HCT116 (cell line): ENCODE data around the gene ASB9. TPM values are rescaled to one million over a fixed set of nuclear protein-coding genes. Genes with fewer than 3 reads are reported as not detected.

Experiments
- ATAC-seq: fragments of 200-7000 bp; cut with Tn5 transposase; 2 replicates; pipeline ENCODE4 v1.9.1; 2020; ENCODE audit warnings: mild to moderate bottlenecking, moderate library complexity
- BruUV-seq: library from RNA; stranded (reverse); fragments of 400-500 nt; replicated peaks from 2 replicates; lab custom pipeline; 2021; lab: Mats Ljungman, UMichigan
- CTCF ChIA-PET: fragments of 300-600 bp; sonication (Branson Sonifier 250); formaldehyde crosslinking; loops from one replicate; lab custom pipeline; 2021; ENCODE audit warnings: antibody characterized with exemption; lab: Charles Lee
- POLR2A ChIA-PET: fragments of 300-600, 350-600 bp; sonication (Branson Sonifier 250); formaldehyde crosslinking; loops from one replicate; lab custom pipeline; 2021; ENCODE audit warnings: antibody characterized with exemption; lab: Charles Lee
- RAD21 ChIA-PET, 2 experiments: fragments of 300-600 bp; sonication (Branson Sonifier 250); formaldehyde crosslinking; loops; one replicate each; lab custom pipeline; 2023; ENCODE audit warnings: low total read pairs in 2 of 2; ENCODE audit not compliant: uncharacterized antibody in 2 of 2, unreplicated experiment in 2 of 2, low non-redundant PET in 1 of 2; lab: Charles Lee
- DNase-seq: peaks from one replicate; pipeline ENCODE4 v3.0.0-alpha.2; 2010; ENCODE audit warnings: low read depth, low spot score
- H2AFZ ChIP-seq: fragments of 200-600 bp; shearing (Covaris generic), sonication (generic); 2 replicates; pipeline ENCODE4 v1.6.1; 2017; ENCODE audit warnings: low read depth, mixed run types, mixed read lengths, antibody characterized with exemption, low read length; ENCODE audit not compliant: poor library complexity, severe bottlenecking
- H3K27ac ChIP-seq: 2 replicates; pipeline ENCODE4 v1.5.1; 2012; ENCODE audit warnings: low read depth, low read length
- H3K27me3 ChIP-seq: fragments of 200-600 bp; sonication (generic); 2 replicates; pipeline ENCODE4 v1.6.1; 2016; ENCODE audit warnings: mixed run types, low read length, mixed read lengths; ENCODE audit not compliant: insufficient read depth
- H3K36me3 ChIP-seq, 2 experiments: fragments of 200-500 bp in 1 of 2; fragments of 200-600 bp in 1 of 2; sonication (Bioruptor generic) in 1 of 2; sonication (generic) in 1 of 2; 2 replicates each; pipeline versions ENCODE4 v1.5.1 to v1.6.1; 2014 to 2016; ENCODE audit warnings: low read length in 2 of 2, inconsistent platforms in 1 of 2, mixed read lengths in 1 of 2, mixed run types in 1 of 2; ENCODE audit not compliant: insufficient read depth in 2 of 2, control insufficient read depth in 1 of 2
- H3K4me1 ChIP-seq, 2 experiments: fragments of 200-600 bp in 1 of 2; sonication (generic) in 1 of 2; 2 replicates each; pipeline versions ENCODE4 v1.5.1 to v1.6.1; 2012 to 2017; ENCODE audit warnings: low read length in 2 of 2, inconsistent platforms in 1 of 2, mild to moderate bottlenecking in 1 of 2, mixed read lengths in 1 of 2, mixed run types in 1 of 2, moderate library complexity in 1 of 2; ENCODE audit not compliant: insufficient read depth in 2 of 2, control insufficient read depth in 1 of 2
- H3K4me2 ChIP-seq: fragments of 200-600 bp; sonication (generic); 2 replicates; pipeline ENCODE4 v1.6.1; 2017; ENCODE audit warnings: mixed run types, low read length, mixed read lengths
- H3K4me3 ChIP-seq, 2 experiments: fragments of 200-600 bp in 1 of 2; sonication (generic) in 1 of 2; replicated peaks in 1 of 2; 2 replicates each; pipeline ENCODE4 v1.5.1; 2011 to 2016; ENCODE audit warnings: low read length in 2 of 2, control low read depth in 1 of 2, low read depth in 1 of 2, mild to moderate bottlenecking in 1 of 2, mixed read lengths in 1 of 2, mixed run types in 1 of 2
- H3K79me2 ChIP-seq: fragments of 200-600 bp; sonication (generic); 2 replicates; pipeline ENCODE4 v1.6.1; 2017; ENCODE audit warnings: mild to moderate bottlenecking, mixed run types, low read length, moderate library complexity, mixed read lengths; ENCODE audit not compliant: insufficient read depth
- H3K9ac ChIP-seq: fragments of 200-600 bp; sonication (generic); 2 replicates; pipeline ENCODE4 v1.6.1; 2016; ENCODE audit warnings: low read length, mixed read lengths
- H3K9me2 ChIP-seq: fragments of 200-600 bp; sonication (generic), shearing (Covaris generic); 2 replicates; pipeline ENCODE4 v1.6.1; 2017; ENCODE audit warnings: mixed run types, mild to moderate bottlenecking, moderate library complexity; ENCODE audit not compliant: insufficient read depth
- H3K9me3 ChIP-seq, 2 experiments: fragments of 200-500 bp in 1 of 2; fragments of 200-600 bp in 1 of 2; sonication (Bioruptor generic) in 1 of 2; sonication (generic) in 1 of 2; 2 replicates each; pipeline ENCODE4 v1.6.1; 2014 to 2017; ENCODE audit warnings: low read length in 2 of 2, mixed read lengths in 2 of 2, inconsistent platforms in 1 of 2, low read depth in 1 of 2, mild to moderate bottlenecking in 1 of 2, mixed run types in 1 of 2, moderate library complexity in 1 of 2; ENCODE audit not compliant: control insufficient read depth in 1 of 2, insufficient read depth in 1 of 2
- H4K20me1 ChIP-seq: fragments of 200-600 bp; sonication (generic), shearing (Covaris generic); 2 replicates; pipeline ENCODE4 v1.6.1; 2017; ENCODE audit warnings: mixed run types, mild to moderate bottlenecking, moderate library complexity; ENCODE audit not compliant: insufficient read depth
- CBX3 ChIP-seq: IDR thresholded peaks from 2 replicates; pipeline ENCODE4 v1.6.1; 2012; ENCODE audit warnings: low read depth
- CTCF ChIP-seq, 3 experiments: fragments of 200-600 bp in 1 of 3; sonication (generic) in 1 of 3; IDR thresholded peaks in 2 of 3; conservative IDR thresholded peaks in 1 of 3; 2 replicates each; pipeline ENCODE4 v1.5.1; 2012 to 2017; ENCODE audit warnings: low read depth in 2 of 3, low read length in 2 of 3, antibody characterized with exemption in 1 of 3, borderline replicate concordance in 1 of 3, control low read depth in 1 of 3, mild to moderate bottlenecking in 1 of 3, mixed read lengths in 1 of 3, mixed run types in 1 of 3, moderate library complexity in 1 of 3; ENCODE audit not compliant: insufficient read depth in 1 of 3
- POLR2A ChIP-seq: IDR thresholded peaks from 2 replicates; pipeline ENCODE4 v1.7.0; 2011; ENCODE audit warnings: borderline replicate concordance; ENCODE audit not compliant: insufficient read depth, insufficient read length; ENCODE audit errors: extremely low read depth
- RAD21 ChIP-seq: IDR thresholded peaks from 2 replicates; pipeline ENCODE4 v1.6.1; 2012; ENCODE audit warnings: low read depth, mild to moderate bottlenecking
- SIN3A ChIP-seq: IDR thresholded peaks from 2 replicates; pipeline ENCODE4 v1.6.1; 2012; ENCODE audit warnings: low read depth
- TCF7L2 ChIP-seq: IDR thresholded peaks from 2 replicates; pipeline ENCODE4 v1.7.0; 2011; ENCODE audit warnings: borderline replicate concordance, inconsistent platforms; ENCODE audit not compliant: insufficient read depth, insufficient read length; ENCODE audit errors: extremely low read depth
- intact Hi-C: fragments of 100-400 bp; cut with micrococcal nuclease; formaldehyde crosslinking; loops from 2 replicates; pipeline ENCODE4 v1.10.0; 2022
- total RNA-seq: library from RNA; stranded (reverse); gene quantifications from one replicate; pipeline ENCODE4 v1.2.1, GENCODE V29; 2021; ENCODE audit not compliant: unreplicated experiment

Gene ASB9
- total RNA-seq, 1 experiment from 2014 or later = 2.9 TPM

DNA sequence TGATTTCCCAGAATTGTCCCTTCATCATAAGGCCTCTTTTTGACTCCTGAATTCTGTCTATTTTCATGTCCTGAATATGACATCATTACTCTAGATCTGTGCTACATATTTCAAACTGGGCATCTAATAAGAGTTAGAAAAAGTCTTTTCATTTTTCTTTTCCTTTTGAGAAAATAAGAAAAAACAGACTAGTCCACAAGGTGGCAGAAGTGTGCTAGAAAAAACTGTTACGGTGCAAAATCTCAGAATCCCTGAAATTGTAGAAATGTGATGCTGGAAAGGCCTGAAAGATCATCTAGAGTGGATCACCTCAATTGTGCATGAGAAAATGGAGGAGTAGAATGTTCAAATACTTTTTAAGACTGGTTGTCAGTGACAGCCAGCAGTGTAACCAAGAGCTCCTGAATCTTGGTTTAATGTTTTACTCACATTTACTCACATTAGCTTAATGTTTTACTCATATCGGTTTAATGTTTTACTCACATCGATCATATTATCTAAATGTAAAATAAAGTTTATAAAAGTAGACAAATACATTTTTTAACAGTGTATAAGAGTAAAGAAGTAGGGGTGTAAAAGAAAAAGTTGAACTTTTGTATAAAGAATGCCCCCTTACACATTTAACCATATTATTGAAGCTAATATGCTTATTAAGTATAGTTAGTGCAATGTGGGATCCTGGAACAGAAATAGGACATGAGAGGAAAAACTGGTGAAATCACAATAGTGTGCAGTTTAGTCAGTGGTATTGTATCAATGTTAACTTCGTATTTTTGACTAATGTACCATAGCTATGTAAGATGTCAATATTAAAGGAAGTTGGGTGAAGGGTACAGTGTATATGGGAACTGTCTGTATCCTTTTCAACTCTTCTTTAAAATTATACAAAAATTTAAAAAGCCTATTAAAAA is 30.3 kb upstream of the ASB9 start:
- no peak for ATAC-seq
- TF ChIP-seq POLR2A = no peak
- TF ChIP-seq TCF7L2 = no peak
- TF ChIP-seq SIN3A = no peak
- peak; percentile 42; the same call in 1 of the 2 replicates for TF ChIP-seq RAD21
- no peak for TF ChIP-seq CBX3
- TF ChIP-seq CTCF (IDR thresholded peaks at IDR 0.05 in 2 of 3, conservative IDR thresholded peaks at IDR 0.05 in 1 of 3; ENCODE audit: borderline replicate concordance in 1 of 3, insufficient read depth in 1 of 3, low read depth in 2 of 3, low read length in 2 of 3) = peak in 2 of 3 experiments; percentile 34 to 51; a peak in 2 of 6 replicates
- Histone ChIP-seq H3K79me2 (no peaks in the 10 kb centered on the region), H3K4me2 (no peak overlapping the region), H3K9ac (no peak overlapping the region), H3K9me2 (no peaks in the 10 kb centered on the region), H3K9me3 (no peaks in the 10 kb centered on the region), H4K20me1 (no peaks in the 10 kb centered on the region), H3K4me3 (no peak overlapping the region), H3K27me3 (no peaks in the 10 kb centered on the region), H3K36me3 (no peaks in the 10 kb centered on the region), H2AFZ (no peak overlapping the region), H3K4me1 (no peaks in the 10 kb centered on the region), H3K27ac (no peak overlapping the region)
- ChIA-PET RAD21 (interaction anchor here in 1 of 2 experiments (0.5 kb wide), 1 partner anchor 10 kb away, joined by 5 read pairs; no protein-coding TSS in a partner anchor), CTCF (interaction anchor here (0.8 kb wide), 1 partner anchor 10 kb away, joined by 4 read pairs; no protein-coding TSS in a partner anchor), POLR2A (no interaction called here)
- intact Hi-C loops = loop anchor here (5.0 kb wide), 1 partner anchor 172 kb away; no protein-coding TSS in a partner anchor
- no TSS peak for BruUV-seq
- DNase-seq = no peak
